Head of caudate nucleus (tissue), 42 donors: ENCODE results near the gene SLC7A5.
A peak's percentile ranks its signal among the peaks of the same experiment; 100 is the strongest.
"Not testable (repeated sequence)": the region's sequence is repeated elsewhere in the genome, so short reads cannot be mapped to it uniquely, and the experiment has no call there.

Experiments
- DNase-seq, 42 donors: peaks; one replicate each; pipeline versions ENCODE4 v3.0.0 to v3.0.0-alpha.2; 2020 to 2021; ENCODE audit warnings: mixed read lengths in 7 of 42
- intact Hi-C: fragments of 100-400 bp; cut with DNase I; formaldehyde crosslinking; loops from one replicate; pipeline ENCODE4 v1.15.0; 2022

Gene SLC7A5

DNA sequence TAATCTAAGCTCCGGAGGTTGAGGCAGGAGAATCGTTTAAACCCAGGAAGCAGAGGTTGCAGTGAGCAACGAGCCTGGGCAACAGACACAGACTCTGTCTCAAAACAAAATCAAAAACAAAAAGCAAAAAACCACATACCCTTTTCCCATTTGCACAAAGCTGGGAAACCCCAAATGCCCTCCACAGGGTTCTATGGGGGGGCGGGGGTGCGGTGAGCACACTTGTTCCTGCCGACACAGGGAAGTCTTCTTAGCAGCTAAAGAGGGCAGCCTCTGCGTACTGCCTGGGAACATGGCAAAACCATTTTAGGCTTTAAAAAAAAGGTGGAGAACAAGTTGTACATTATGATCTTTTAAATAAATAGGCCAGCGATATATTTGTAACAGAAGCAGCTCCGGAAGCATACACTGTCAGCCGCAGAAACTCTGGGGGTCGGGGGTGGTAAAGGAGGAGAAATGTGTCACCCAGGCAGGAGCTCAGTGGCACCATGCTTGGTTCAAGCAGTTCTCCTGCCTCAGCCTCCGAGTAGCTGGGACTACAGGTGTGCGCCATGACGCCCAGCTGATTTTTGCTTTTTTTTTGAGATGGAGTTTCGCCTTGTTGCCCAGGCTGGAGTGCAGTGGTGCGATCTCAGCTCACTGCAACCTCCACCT lies 3.3 kb downstream of the SLC7A5 start:
- intact Hi-C loops, DNase-seq: not testable (repeated sequence)

DNA sequence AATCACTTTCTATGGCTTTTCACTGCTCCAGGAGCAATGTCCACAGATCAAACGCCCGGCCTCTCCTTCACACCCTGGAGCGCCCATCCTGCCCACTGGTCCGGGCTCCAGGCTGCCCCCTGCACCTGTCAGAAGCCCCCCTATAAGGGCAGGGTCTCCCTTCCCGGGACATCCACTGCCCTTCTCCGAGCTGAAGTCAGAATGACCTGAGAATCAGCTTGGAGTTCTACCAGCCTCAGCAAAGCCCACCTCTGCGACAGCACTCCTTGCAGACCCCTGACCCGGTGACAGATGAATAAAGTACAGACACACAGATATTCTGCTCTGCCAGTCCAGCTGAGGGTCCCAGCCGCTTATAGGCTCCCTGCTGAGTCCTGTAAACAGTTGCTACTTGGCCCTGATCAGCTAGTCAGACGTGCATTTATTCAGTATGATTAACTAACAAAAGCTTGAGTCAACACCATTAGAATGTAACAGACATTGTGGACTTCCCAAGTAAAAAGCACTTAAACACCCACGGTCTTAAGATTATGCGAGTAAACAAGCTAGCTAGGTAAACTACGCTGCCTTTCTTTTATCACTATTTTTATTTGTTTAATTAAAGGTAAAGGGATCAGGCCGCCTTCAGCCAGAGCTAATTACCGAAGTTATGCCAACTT lies 4.8 kb downstream of the SLC7A5 start:
- intact Hi-C loops, result no loop called here
- no peak for DNase-seq

GRCh38 chr16:87863327-87863635 lies 6.0 kb downstream of the SLC7A5 start:
- DNase-seq, intact Hi-C loops: not testable (repeated sequence)

DNA sequence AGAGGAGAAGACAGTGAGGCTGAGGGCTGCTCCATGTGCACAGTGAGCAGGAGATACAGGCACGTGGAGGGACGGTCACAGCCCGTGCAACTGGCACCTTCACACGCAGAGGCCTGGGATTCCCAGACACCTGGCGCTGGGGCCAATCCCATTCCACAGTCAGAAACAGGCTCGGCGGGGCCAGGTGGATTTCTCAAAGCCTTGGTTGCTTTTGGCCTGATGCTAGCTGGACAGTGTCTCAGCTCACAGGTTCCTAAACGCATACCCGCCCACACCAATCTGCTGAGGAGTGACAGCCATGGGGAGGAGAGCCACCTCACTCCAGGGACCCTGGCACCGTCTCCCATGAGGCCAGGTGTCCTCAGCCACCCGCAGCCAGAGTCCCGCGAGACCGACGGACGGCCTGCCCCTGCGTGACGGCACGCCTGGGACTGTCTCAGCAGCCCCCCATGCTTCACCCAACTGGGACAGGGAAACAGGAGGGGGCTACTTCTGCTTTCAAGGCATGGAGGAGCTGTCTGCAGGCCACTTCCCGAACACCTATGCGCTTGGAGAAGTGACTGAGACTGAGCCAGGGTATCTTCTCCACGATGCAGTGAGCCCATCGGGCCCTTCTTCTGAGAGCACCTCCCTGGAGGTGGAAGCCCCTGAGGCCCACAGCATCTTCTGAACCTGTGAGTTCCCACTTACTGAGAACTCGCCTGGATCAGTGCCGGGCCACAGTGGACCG lies 6.5 kb downstream of the SLC7A5 start:
- DNase-seq, intact Hi-C loops: not testable (repeated sequence)

DNA sequence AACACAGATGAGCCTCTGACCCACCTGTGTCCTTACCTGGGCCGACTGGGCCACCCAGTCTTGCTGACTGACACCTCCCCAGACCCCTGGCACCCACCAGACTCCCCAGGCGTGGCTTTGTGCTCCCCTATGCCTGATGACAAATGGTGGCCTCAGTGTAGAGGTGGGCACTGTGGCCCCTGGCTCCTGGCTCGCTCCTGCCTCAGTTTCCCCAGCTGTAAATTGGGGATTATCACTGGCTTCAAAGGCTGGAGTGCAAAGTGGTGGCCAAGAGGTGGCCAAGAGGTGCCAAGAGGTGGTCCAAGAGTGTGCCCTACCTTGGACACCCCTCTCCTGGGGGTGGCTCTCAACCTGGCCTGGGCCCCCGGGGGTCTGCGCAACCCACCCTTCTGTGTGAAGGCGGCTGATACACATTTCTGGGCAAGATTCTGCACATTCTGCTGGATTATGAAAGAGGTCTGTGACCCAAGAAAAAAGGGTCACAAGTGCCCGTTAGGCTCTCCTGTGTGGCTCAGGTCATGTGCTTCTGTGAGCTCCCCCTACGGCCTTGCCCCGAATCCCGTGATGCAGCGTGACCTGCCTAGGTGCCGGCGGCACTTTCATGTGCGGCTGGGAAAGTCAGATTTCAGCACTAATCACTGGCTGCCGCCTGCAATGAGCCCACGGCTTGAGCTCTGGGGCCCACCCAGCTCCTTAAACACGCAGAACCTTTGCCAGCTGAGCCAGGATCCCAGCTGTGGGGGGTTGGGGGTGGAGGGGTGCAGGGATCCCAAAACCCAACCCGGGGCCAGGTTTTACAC lies 7.8 kb downstream of the SLC7A5 start:
- intact Hi-C loops, DNase-seq: not testable (repeated sequence)

- DNase-seq, result peak in 2 of 42 donors; percentile 47 to 67
- intact Hi-C loops, result no loop called here
Observed at GRCh38 chr16:87860553-87861299, 8.6 kb downstream of the SLC7A5 start.

GRCh38 chr16:87858151-87858993 lies 10.9 kb downstream of the SLC7A5 start:
- intact Hi-C loops, result not testable (repeated sequence)
- DNase-seq, result peak; percentile 40 to 86 (median 67)

DNA sequence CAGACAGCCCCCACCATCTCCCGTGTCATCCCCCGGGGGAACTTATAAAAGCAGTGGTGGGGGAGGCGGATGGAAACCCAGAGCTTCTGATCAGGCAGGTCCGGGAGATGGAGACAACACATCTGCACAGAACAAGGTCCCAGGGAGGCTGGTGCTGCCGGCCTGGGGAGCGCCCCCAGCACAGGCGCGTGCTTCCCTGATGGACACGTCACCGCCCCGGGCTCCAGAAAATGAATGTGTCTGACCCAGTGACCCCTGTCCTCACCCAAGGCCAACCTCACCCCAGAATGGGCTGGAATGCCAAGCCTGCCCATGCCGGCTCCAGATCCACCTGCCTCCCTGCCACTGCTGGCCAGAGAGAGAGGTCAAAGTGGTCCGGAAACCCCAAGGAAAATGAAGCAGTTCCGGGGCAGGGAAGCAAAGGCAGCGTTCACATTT lies 12.5 kb downstream of the SLC7A5 start:
- intact Hi-C loops, result no loop called here

DNA sequence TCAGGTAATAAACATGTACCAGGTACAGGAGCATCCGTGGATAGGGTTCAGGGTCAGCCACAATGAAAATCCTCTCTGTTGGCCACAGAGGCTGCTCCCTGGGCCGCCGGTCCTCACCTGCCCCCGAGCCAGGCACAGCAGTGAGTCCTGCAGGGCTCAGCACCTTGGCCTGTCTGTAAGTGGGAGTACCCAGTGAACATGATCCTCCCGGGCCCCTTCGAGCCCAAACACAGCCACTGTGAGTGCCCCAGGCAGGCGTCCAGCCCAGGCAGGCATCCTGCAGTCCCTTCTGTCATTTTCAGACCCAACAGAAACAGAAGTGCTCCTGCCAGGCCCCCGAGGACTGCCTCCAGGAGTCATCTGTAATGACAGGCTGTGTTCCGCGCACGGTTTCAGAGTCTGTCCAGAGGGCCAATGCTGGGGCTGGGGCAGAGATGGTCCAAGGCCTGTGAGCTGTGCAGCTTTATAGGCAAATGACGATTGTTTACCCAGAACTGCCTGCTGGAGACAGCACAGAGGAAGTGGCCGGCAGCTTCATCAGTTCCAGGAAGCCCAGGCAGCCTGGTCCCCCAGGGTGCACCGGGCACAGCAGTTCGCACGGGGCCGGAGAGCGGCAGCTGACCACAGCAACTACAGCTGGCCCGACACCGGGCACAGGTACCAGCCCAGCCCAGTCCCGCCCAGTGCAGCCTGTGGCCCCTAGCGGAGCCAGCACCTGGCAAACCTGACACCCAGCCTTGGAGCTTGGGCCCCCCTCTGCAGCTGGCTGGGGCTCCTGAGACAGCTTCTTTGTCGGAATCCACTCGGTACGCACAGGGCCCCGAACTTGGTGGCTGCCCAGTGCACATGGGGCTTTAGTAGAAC lies 13.2 kb downstream of the SLC7A5 start:
- intact Hi-C loops, result no loop called here
- DNase-seq, result peak in 35 of 42 donors; percentile 30 to 76 (median 50)

More for the DNA sequence above, 12.5 kb downstream of the SLC7A5 start:
- DNase-seq, result no peak

DNA sequence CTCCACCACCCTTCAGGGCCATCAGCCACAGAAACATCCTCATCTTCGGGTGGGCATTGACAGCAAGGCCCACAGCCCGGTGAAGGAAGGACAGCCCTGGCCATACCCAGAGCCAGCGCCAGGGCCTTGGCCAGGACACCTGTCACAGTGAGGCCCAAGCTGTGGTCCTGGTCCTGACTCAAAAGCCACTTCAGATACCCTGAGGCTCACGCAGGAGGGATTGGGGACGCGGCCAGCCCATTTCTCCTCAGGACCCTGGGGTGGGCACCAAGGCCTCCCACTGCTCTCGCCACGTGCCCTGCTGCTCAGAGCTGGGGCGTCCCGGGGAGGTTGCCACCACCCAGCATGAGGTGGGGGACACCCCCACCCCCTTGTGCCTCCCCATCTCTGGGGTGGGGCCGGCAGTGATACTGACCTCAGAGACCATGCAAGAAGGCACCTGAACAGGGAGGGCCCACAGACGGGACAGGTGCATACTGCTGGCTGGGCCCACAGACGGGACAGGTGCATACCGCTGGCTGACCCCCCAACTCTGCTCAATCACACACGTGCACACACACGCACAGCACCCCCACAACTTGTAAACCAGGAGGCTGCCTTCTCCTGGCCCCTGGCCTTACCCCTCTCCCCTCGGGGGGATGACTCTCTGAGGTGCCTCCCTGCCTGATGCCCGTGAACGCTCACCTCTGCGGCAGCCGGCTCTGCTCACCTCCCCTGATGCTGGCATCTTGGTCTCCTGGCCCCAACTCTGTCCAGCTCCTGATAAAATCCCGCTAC lies 14.2 kb downstream of the SLC7A5 start:
- no peak for DNase-seq
- intact Hi-C loops, result no loop called here

DNA sequence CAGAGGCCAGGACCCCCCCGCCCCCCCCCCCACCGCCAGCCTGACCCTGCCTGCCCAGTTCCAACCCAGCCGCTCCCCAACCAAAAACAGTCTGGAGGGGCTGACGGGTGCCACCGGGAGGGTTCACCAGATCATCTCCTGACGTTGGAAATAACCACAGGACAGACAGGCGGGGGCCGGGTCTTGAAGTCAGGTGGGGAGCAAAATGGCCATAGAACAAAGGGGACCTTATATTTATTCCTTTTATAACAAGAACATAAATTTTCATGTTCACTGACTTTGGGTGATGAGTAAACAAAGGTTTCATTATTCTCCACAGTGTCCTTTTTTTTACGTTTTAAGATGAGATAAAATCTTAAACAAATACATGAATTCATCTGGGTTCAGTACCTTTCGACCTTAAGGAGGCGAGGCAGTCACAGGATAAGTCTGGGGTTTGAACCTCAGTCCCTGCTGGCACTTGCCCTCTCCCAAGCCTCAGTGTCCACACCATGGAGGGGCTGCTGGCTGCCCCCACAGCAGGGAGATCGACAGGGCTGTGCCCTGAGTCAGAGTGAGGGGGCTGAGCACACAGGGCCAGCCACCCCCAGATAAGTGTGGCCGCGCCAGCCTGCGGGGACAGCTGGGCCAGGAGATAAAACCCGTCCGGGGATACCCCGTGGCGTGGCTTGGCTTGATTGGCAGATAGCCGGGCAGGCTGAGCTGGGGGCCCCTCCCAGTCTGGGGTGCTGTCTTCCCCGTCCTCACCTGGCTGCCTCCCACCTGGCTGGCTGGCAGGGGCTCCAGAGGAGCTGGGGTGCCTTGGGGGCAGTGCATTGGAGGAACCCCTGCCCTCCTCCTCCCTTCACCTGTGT lies 15.0 kb downstream of the SLC7A5 start:
- DNase-seq, result no peak
- intact Hi-C loops, result no loop called here

- intact Hi-C loops, result no loop called here
Observed at GRCh38 chr16:87853411-87854052, 15.8 kb downstream of the SLC7A5 start.

GRCh38 chr16:87851601-87852000 lies 17.7 kb downstream of the SLC7A5 start:
- intact Hi-C loops, result no loop called here
- no peak for DNase-seq

More at GRCh38 chr16:87853411-87854052, 15.8 kb downstream of the SLC7A5 start:
- DNase-seq, result peak; percentile 63 to 94 (median 84)

- intact Hi-C loops, result no loop called here
- DNase-seq, result no peak
Observed at GRCh38 chr16:87851141-87851587, 18.1 kb downstream of the SLC7A5 start.
